NCI-H510A (cell line): ENCODE measurements around the gene SLC35A5.
"Not testable (repeated sequence)": the region's sequence is repeated elsewhere in the genome, so short reads cannot be mapped to it uniquely, and the experiment has no call there.

Experiments
- DNase-seq: peaks from one replicate; lab custom pipeline; 2025; lab: John Stamatoyannopoulos, UW

The SLC35A5 gene

DNA sequence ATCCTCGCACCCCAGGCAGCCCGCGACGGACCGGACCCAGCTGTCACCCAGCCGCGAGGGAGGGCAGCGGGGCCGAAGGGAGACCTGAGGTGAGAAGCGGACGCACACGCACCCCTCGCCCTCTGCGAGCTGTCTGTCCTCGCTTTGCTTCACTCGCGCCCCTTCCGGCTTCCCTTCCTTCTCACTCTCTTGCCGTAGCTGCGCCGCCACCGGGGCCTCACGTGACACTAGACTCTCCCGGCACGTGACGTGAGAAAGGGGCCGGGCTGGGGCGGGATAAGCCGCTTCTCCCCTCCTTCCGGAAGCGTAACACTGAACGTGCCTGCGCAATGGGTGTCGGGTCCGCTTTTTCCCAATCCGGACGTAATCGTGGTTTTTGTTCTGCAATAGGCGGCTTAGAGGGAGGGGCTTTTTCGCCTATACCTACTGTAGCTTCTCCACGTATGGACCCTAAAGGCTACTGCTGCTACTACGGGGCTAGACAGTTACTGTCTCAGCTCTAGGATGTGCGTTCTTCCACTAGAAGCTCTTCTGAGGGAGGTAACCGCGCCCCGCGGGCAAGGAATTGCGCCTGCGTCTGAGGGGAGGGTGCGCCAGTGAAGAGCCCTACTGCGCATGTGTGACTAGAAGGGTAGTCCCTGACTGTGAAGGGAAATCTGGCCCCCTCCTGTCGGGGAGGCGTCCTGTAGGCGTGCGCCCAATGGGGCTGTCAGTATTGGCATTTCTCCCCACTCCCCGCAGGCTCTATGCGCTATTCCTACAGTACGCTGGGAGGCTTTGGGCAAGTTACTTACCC lies at the start of gene SLC35A5, which contains the start of gene ATG3:
SLC35A5 (plus strand) TSS at position 312 of the 796 bp plus-strand sequence. CDS start 1,359 bp downstream, outside the sequence.
ATG3 (minus strand) TSS at position 229 of the 796 bp plus-strand sequence. CDS start 434 bp downstream, outside the sequence.
- peak; percentile 86 for DNase-seq

DNA sequence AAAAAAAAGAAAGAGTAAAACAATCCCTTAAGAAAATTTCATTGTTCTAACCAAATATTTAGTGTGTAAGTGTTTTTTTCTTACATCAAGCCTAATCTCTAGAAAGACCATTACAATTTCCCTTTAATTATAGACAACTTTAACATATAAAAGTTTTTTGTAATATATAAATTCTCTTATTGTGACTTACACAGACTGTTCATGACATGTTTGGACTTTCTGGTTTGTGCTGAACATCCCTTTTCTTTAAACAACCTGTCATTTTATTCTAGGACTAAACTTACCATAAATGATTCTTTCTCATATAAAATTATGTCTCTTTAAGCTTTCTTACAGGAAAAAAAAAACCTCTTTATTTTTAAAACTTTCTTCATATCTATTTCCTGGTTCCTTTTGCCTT lies 49.5 kb upstream of the SLC35A5 start:
- no peak for DNase-seq

- no peak for DNase-seq
Measured at GRCh38 chr3:112514527-112515128, 47.2 kb upstream of the SLC35A5 start.

DNA sequence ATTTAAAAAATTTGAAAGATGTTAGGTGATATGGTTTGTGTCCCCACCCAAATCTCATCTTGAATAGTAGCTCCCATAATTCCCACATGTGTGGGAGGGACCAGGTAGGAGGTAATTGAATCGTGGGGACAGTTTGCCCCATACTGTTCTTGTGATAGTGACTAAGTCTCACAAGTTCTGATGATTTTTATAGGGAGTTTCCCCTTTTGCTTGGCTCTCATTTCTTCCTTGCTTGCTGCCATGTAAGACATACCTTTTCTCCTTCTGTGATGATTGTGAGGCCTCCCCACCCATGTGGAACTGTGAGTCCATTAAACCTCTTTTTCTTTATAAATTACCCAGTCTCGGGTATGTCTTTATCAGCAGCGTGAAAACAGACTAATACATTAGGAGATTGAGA lies 42.9 kb upstream of the SLC35A5 start:
- not testable (repeated sequence) for DNase-seq

DNA sequence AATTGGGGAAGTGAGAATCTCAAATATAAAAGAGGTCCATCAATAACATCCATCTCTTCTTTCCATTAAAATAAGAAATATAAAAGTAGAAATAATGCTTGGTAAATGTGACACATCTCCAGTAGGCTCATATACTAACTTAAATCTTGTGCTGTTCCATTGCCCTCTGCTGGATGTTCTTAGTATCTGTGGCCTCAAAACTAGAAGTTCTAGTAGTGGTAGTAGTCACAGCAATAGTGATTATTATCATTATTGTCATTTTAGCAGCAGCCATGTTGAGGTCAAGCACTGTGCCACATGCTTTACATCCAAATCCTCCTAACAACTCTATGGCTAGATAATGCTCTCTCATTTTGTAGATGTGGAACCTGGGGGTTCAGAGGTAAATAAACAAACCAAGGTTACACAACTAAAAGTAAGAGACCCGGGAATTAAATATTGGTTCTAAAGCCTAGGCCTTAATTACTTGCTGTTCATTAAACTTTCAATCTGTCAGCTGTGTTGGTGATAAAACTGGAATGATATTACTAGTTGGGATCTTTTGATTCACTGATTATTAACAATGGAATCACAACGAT lies 42.3 kb upstream of the SLC35A5 start:
- no peak for DNase-seq

- not testable (repeated sequence) for DNase-seq
Measured at GRCh38 chr3:112524127-112524526, 37.7 kb upstream of the SLC35A5 start.

GRCh38 chr3:112530573-112530972 lies 31.3 kb upstream of the SLC35A5 start:
- no peak for DNase-seq

GRCh38 chr3:112531358-112531781 lies 30.5 kb upstream of the SLC35A5 start:
- no peak for DNase-seq

DNA sequence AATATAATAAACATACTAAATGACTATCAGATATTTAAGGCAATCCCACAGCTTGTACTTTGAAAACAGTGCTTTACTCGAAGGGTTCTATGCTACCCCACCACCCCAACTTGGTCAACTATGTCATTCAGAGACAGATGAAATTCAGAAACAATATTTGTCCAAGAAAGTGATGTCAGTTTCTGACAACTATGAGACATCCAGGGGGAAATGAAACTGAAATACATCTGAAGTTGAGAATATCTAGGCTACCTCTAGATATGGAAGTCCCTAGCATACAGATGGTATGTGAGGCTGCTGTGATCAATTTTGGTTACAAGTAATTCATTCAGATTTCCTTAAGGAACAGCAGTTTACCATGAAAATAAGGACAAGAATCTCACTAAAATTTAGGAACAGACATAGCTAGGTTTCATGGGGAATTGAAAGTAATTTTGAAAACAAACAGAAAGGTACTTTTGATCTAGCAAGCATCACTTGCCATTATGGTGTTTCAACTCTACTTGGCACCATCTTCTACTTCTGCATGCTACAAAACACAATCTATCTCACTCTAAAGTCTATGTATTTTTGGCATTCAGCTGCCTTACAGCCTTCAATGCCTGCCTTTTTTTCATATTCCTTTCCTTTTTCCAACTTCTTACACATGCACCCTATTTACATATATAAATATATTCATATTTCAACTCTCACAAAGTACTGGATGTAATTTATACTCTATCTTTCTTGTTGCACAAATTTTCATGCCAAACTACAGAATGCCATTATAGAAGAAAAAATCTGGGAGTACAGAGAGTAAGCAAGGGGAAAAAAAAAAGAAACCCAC lies 21.8 kb upstream of the SLC35A5 start:
- no peak for DNase-seq

DNA sequence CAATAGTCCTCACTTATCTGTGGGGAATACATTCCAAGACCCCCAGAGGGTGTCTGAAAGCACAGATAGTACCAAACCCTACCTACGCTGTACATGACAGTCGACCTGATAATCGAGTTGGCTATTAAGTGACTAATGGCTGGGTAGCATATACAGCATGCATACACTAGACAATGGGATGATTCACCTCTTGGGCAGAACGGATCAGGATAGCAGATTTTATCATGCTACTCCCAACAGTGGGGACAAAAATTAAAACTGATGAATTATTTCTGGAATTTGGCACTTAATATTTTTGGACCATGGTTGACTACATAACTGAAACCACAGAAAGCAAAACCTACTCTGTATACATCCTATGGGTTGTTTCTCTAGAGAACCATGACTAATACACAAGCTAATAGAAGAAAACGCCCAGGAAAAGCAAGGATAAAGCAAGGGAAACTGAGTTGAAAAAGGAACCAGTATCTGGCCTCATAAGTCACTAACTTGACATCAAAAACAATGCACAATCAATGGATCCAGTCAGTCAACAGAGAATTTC lies 15.6 kb upstream of the SLC35A5 start:
- DNase-seq: no peak

DNA sequence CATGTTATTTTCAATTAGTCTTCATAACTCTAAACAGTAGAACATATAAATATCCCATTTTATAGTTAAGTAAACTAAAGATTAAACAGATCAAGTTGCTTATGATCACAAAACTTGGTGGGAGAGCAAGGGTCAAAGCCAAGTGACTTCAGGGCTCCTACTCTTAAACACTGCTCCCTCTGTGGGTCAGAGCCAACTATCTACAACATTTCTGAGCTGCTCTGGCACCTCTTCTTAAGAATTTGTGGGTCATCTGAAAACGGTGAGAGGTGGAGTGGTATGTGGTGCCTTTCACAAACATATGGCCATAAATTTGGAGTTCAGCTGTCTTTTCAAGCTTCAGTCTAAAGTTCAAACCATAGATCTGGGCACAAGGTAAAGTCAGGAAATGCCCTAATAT lies 11.0 kb upstream of the SLC35A5 start:
- no peak for DNase-seq

GRCh38 chr3:112555535-112556170 lies 6.2 kb upstream of the SLC35A5 start:
- DNase-seq: no peak

GRCh38 chr3:112557976-112558375 lies 3.9 kb upstream of the SLC35A5 start:
- DNase-seq: no peak

- no peak for DNase-seq
Measured at GRCh38 chr3:112560307-112560706, 1.5 kb upstream of the SLC35A5 start.

- DNase-seq: peak; percentile 26
Measured at GRCh38 chr3:112560721-112561483, 943 bp upstream of the SLC35A5 start.

GRCh38 chr3:112561484-112561733 lies 436 bp upstream of the SLC35A5 start:
- DNase-seq: no peak

- DNase-seq: not testable (repeated sequence)
Measured at GRCh38 chr3:112564247-112564939, 2.5 kb downstream of the SLC35A5 start.

- no peak for DNase-seq
Measured at GRCh38 chr3:112564940-112565305, 3.1 kb downstream of the SLC35A5 start.

DNA sequence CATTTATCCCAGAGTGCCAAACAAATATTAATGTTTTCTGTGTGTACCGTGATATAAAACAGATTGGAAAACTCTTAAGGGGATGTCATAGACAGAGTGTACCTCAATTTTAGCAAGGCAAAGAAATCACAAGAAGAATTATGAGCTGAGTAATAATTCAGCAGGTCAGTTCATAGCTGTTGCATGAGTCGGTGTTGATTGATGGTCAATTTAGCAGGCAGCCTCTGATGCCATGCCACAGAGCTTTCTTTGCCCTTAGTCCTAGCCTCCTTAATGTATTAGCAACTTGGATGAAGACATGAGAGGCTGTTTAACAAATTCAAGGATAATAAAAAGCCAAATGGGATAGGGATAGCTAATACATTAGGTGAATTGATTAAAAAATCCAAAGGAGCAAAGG lies 6.8 kb downstream of the SLC35A5 start:
- no peak for DNase-seq

DNA sequence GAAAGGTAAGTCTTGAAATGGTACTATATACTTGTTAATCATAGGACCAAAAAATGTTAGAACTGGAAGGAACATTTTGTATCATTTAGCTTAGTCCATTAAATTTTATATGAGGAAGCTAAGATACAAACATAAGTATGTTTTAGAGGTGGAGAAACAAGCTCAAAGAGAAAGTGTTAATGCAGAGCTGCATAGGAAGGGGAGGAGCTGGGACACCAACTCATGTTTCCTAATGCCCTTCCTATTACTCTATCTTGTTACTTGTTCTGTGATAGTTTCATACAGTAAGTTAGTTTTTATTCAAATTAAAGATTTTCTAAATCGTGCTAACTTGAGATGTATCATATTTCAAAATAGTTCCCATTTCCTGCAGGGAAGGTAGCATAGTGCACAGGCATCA lies 7.4 kb downstream of the SLC35A5 start:
- DNase-seq: no peak
